Adrenal gland (tissue), 12 donors: ENCODE results near the gene KCNB1. TPM values are rescaled to one million over a fixed set of nuclear protein-coding genes. Genes with fewer than 3 reads are reported as not detected.

Experiments
- DNase-seq, 7 donors: peaks; one replicate each; pipeline ENCODE4 v3.0.0-alpha.2; 2019 to 2020
- H3K27ac ChIP-seq, 5 donors: fragments of 200-600 bp; sonication (generic) in 4 of 5; 1 replicate in 3 of 5; 2 replicates in 2 of 5; pipeline versions ENCODE4 v1.5.1 to v1.8.0; 2016 to 2020; ENCODE audit warnings: mild to moderate bottlenecking in 1 of 5
- H3K27me3 ChIP-seq: fragments of 200-600 bp; 2 replicates; pipeline ENCODE4 v1.8.0; 2021
- H3K36me3 ChIP-seq, 2 donors: fragments of 200-600 bp; replicated peaks in 1 of 2; 1 replicate in 1 of 2; 2 replicates in 1 of 2; pipeline versions ENCODE4 v1.5.1 to v1.8.0; 2018 to 2022
- H3K4me1 ChIP-seq, 2 donors: fragments of 200-600 bp; replicated peaks in 1 of 2; 1 replicate in 1 of 2; 2 replicates in 1 of 2; pipeline versions ENCODE4 v1.5.1 to v1.8.0; 2018 to 2021
- H3K4me3 ChIP-seq, 4 donors: fragments of 200-600 bp; sonication (generic) in 3 of 4; one replicate each; pipeline ENCODE4 v1.5.1; 2016 to 2018
- H3K9me3 ChIP-seq, 3 donors: fragments of 200-600 bp; sonication (generic) in 1 of 3; replicated peaks in 1 of 3; 1 replicate in 2 of 3; 2 replicates in 1 of 3; pipeline versions ENCODE4 v1.5.1 to v1.8.0; 2016 to 2021
- POLR2A ChIP-seq, 2 donors: fragments of 450-650 bp; IDR thresholded peaks; one replicate each; pipeline ENCODE4 v1.6.1; 2017; ENCODE audit warnings: antibody characterized with exemption in 2 of 2, mild to moderate bottlenecking in 2 of 2, moderate library complexity in 1 of 2
- WGBS, 4 donors: extraction: QIAGEN DNeasy Blood & Tissue Kit in 2 of 4; methylation state at CpG; one replicate each; pipeline versions ENCODE4 v1.1.5 to v1.1.7; 2013 to 2017; 5-methylcytosine and 5-hydroxymethylcytosine counted together
- intact Hi-C, 2 donors: fragments of 100-400 bp; cut with DNase I; formaldehyde crosslinking; loops; one replicate each; pipeline versions ENCODE4 v1.14.1 to v1.15.0; 2022 to 2023
- polyA plus RNA-seq, 3 donors: library from polyadenylated mRNA; stranded (reverse); fragments of 200-250 nt in 2 of 3; fragments of 350-450 nt in 1 of 3; fragmentation: Illumina TruSeq in 1 of 3; extraction: RNeasy Lipid Tissue Mini Kit (QIAGEN cat#74804) in 1 of 3; gene quantifications; one replicate each; pipeline ENCODE4 v1.2.3, GENCODE V29; 2013 to 2014
- total RNA-seq, 9 donors: library from RNA; depleted of rRNA in 4 of 9; stranded (reverse); fragments of >200 nt in 4 of 9; fragments of 120-200 nt in 1 of 9; fragmentation: NEBNext Ultra II Directional in 1 of 9; extraction: Animal tissue kit (Norgen Biotek cat#: 25700) in 1 of 9; gene quantifications; one replicate each; pipeline versions ENCODE4 v1.1.0 to v1.2.4, GENCODE V29; 2013 to 2023
- TF ChIP-seq, protein P1 (sequence below), 6 experiments: fragments of 450-650 bp in 4 of 6; fragments of 200-600 bp in 2 of 6; sonication (generic) in 1 of 6; IDR thresholded peaks; 1 replicate in 5 of 6; 2 replicates in 1 of 6; pipeline versions ENCODE4 v1.5.1 to v1.8.0; 2016 to 2021; ENCODE audit warnings: antibody characterized with exemption in 6 of 6, mild to moderate bottlenecking in 2 of 6, moderate library complexity in 1 of 6
- donor health status: healthy with polysubstance abuse.
- donor health status: Bipolar disorder and iron deficiency.
- donor health status: DM: yes; HTN: yes; CAD: no.
- donor health status: DM: no; HTN: no; CAD: no.
- donor health status: DM: no; HTN: no; CAD: no.
- donor health status: DM: yes; HTN: yes; CAD: no.

The KCNB1 gene
- total and polyA plus RNA-seq, 12 donors: 0.11 to 8.2 (median 1.3) TPM

DNA sequence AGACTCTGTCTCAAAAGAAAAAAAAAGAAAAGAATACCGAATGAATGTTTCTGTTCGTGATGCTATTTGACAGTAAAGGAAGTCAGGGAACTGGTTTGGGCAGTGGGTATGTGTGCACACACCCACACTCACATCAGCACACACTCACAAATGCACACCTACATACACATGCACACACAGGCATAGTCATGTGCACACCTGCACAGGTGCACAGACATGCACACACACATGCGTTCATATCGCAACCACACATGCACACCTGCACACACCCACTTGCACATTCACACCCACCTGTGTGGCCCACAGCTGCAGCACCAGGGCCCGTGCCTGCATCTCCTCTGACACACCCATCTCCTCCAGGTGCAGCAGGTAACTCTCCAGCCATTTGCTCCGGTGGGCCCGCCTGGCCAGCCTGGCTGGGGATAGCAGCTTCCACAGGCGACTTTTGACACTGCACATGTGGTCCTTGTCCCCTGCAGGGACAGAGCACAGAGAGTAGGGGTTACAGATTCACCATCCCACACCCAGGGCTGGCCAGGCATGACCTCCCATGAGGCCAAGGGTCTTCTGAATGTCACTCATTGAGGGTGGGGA is 41.4 kb upstream of the KCNB1 start:
- H3K27me3 ChIP-seq: no peaks in the 10 kb centered on the region
- WGBS, 4 donors: 84 to 97% (median 92%) methylated on average over 8 of the region's 8 CpGs
- H3K36me3 ChIP-seq: no peaks in the 10 kb centered on the region
- DNase-seq: no peak
- no peaks in the 10 kb centered on the region for H3K4me1 ChIP-seq
- no peaks in the 10 kb centered on the region for H3K9me3 ChIP-seq
- H3K4me3 ChIP-seq: no peak overlapping the region
- no peak overlapping the region for H3K27ac ChIP-seq
- TF ChIP-seq, protein P1, sequence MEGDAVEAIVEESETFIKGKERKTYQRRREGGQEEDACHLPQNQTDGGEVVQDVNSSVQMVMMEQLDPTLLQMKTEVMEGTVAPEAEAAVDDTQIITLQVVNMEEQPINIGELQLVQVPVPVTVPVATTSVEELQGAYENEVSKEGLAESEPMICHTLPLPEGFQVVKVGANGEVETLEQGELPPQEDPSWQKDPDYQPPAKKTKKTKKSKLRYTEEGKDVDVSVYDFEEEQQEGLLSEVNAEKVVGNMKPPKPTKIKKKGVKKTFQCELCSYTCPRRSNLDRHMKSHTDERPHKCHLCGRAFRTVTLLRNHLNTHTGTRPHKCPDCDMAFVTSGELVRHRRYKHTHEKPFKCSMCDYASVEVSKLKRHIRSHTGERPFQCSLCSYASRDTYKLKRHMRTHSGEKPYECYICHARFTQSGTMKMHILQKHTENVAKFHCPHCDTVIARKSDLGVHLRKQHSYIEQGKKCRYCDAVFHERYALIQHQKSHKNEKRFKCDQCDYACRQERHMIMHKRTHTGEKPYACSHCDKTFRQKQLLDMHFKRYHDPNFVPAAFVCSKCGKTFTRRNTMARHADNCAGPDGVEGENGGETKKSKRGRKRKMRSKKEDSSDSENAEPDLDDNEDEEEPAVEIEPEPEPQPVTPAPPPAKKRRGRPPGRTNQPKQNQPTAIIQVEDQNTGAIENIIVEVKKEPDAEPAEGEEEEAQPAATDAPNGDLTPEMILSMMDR (IDR thresholded peaks at IDR 0.05): no peak
- no peak for TF ChIP-seq POLR2A (IDR thresholded peaks at IDR 0.05)
- intact Hi-C loops: no loop called here

DNA sequence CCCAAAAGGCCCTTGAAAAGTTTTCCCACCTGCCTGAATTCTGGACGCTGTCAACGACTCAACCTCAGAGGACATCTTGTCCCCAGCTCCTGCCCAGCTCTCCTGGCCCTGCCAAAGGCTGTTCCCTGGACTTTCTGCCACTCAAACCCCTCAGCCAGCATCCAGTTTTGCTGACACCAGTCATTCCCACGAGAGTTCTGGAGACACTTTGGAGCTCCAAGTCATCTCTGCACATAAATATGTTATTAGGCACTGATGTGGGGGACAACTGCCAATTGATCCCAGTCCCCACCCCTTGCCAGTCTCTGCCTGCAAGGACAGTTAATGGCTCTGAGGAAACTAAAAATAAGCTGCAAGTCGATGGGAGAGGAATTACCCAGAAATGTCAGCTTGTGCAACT is 38.9 kb upstream of the KCNB1 start:
- no peak overlapping the region for H3K27ac ChIP-seq
- no peaks in the 10 kb centered on the region for H3K27me3 ChIP-seq
- no peaks in the 10 kb centered on the region for H3K9me3 ChIP-seq
- TF ChIP-seq, protein P1 (IDR thresholded peaks at IDR 0.05): no peak
- no peak for TF ChIP-seq POLR2A (IDR thresholded peaks at IDR 0.05)
- H3K4me3 ChIP-seq: no peak overlapping the region
- H3K4me1 ChIP-seq: no peaks in the 10 kb centered on the region
- DNase-seq: no peak
- intact Hi-C loops: no loop called here
- WGBS, 4 donors: 75 to 84% (median 79%) methylated on average over 4 of the region's 4 CpGs
- H3K36me3 ChIP-seq: no peaks in the 10 kb centered on the region

DNA sequence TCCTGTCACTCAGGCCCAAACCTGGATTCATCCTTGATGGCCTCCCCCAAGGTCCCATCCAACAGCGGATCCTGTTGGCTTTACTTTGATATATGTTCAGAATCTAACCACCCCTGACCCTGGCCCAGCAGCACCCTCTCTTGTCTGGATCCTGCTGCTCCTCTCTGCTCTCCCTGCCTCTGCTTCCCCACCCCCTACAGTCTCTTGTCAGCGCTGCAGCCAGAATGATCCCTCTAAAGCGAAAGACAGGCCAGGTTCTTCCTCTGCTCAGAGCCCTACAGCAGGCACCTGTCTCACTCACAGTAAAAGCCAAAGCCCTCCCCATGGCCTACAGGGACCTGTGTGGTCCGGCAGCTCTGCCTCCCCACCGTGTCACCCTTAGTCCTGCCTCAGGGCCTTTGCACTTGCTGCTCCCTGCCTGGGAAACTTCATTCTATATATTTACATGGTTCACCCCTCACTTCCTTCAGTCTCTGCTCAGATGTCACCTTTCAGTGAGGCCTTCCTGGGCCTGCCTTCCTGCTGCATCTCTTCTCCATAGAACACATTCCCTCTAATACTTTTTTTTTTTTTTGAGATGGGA is 37.4 kb upstream of the KCNB1 start:
- DNase-seq: no peak
- TF ChIP-seq, protein P1 (IDR thresholded peaks at IDR 0.05): no peak
- no peak for TF ChIP-seq POLR2A (IDR thresholded peaks at IDR 0.05)
- Histone ChIP-seq H3K36me3 (no peaks in the 10 kb centered on the region), H3K4me1 (no peaks in the 10 kb centered on the region), H3K4me3 (no peak overlapping the region), H3K27me3 (no peaks in the 10 kb centered on the region), H3K27ac (no peak overlapping the region), H3K9me3 (no peaks in the 10 kb centered on the region)
- intact Hi-C loops: no loop called here
- 84 to 95% (median 89%) methylated on average over 5 of the region's 5 CpGs for WGBS, 4 donors

DNA sequence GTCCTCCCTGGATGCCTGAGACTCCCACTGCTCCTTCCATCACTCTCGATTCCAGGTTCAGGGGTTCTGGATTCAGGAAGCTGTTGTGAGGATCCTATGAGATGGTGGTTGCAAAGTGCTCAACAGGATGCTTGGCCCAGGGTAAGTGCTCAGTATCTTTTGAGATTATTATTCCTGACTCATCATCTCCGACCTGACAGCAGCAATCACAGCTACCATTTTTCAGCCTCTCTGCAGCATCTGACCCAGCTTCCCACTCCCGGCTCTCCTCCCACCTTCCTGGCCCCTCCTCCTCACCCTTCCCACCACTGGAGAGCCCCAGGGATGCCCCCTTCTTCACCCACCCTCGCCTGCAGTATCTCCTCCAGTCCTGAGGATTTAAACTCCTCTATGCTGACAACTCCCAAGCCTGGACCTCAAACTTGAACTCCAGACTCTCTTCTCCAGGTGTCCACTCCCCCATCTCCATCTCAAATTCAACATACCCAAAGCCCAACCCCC is 36.8 kb upstream of the KCNB1 start:
- no peaks in the 10 kb centered on the region for H3K36me3 ChIP-seq
- 59 to 72% (median 64%) methylated on average over 4 of the region's 4 CpGs for WGBS, 4 donors
- no peaks in the 10 kb centered on the region for H3K9me3 ChIP-seq
- no peak for DNase-seq
- no peaks in the 10 kb centered on the region for H3K27me3 ChIP-seq
- no peak overlapping the region for H3K4me3 ChIP-seq
- H3K27ac ChIP-seq: no peak overlapping the region
- intact Hi-C loops: no loop called here
- no peak for TF ChIP-seq POLR2A (IDR thresholded peaks at IDR 0.05)
- TF ChIP-seq, protein P1 (IDR thresholded peaks at IDR 0.05): no peak
- no peaks in the 10 kb centered on the region for H3K4me1 ChIP-seq
